Rectal smooth muscle tissue (tissue), 1 donor: Measurements from ENCODE around the gene DCTN4.

Source experiments
- H3K27ac ChIP-seq: one replicate; pipeline ENCODE4 v1.7.0; 2013; ENCODE audit warnings: low read depth, low read length, inconsistent platforms
- H3K27me3 ChIP-seq: one replicate; pipeline ENCODE4 v1.7.0; 2013; ENCODE audit warnings: low read length; ENCODE audit not compliant: control insufficient read depth, insufficient read depth
- H3K36me3 ChIP-seq: one replicate; pipeline ENCODE4 v1.7.0; 2013; ENCODE audit warnings: low read length; ENCODE audit not compliant: control insufficient read depth, insufficient read depth
- H3K4me1 ChIP-seq: one replicate; pipeline ENCODE4 v1.7.0; 2013; ENCODE audit warnings: low read length; ENCODE audit not compliant: control insufficient read depth, insufficient read depth
- H3K4me3 ChIP-seq: one replicate; pipeline ENCODE4 v1.7.0; 2013; ENCODE audit warnings: low read length
- H3K9ac ChIP-seq: one replicate; pipeline ENCODE4 v1.7.0; 2013; ENCODE audit warnings: low read length

DCTN4 gene

GRCh38 chr5:150703762-150704161, 55.1 kb downstream of the DCTN4 start:
- no peak overlapping the region for H3K9ac ChIP-seq
- peaks cover 3% of the 10 kb centered on the region for H3K36me3 ChIP-seq
- H3K4me3 ChIP-seq, result no peak overlapping the region
- H3K4me1 ChIP-seq, result peaks cover 9% of the 10 kb centered on the region
- no peak overlapping the region for H3K27ac ChIP-seq
- no peaks in the 10 kb centered on the region for H3K27me3 ChIP-seq

DNA sequence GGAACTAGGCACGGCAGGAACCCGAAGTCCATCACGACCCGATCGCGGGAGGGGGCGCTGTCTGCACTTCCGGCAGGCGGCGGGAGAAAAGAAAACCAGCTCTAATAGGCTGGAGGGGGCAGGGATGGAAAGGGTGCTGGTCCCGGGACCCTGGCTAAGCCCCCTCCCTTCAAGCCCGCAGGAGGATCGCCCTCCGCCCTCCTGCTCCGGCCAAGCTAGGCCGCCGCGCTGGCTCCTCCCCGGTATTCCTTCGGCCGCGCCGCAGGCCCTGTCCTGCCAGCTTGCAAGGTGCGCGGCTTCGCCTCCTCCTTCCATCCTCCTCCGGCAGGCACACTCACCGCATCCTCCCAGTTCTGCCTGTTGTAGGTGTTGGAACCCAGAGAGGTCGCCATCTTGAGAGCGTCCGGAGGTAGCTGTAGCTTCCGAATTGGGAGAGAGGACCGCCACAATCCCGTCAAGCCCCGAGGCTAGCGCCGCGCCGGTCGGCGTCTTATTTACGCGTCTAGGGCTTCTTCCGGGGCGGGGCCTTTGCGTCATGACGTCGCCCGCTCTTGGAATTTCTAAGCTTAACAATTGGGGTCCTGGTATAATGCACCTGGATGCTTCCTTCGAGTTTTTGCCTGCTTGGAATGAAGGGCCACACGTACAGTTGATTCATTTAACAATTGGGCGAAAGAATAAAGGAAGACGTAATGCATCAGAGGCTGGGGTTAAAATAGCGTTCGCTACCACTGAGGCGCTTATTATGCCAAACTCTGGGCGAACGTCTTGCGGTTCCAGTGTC, 58.0 kb downstream of the DCTN4 start, which contains the start of gene RBM22:
Gene RBM22 (minus strand): TSS at position 469 of the 784 bp plus-strand sequence. CDS start 77 bp downstream, at position 392.
- H3K36me3 ChIP-seq, result peaks cover 17% of the 10 kb centered on the region
- peak within 1 kb of the TSS; percentile 97 for H3K4me3 ChIP-seq
- peak within 1 kb of the TSS; percentile 95 for H3K27ac ChIP-seq
- no peaks in the 10 kb centered on the region for H3K27me3 ChIP-seq
- peaks cover 9% of the 10 kb centered on the region for H3K4me1 ChIP-seq
- H3K9ac ChIP-seq, result peak within 1 kb of the TSS; percentile 95

DNA sequence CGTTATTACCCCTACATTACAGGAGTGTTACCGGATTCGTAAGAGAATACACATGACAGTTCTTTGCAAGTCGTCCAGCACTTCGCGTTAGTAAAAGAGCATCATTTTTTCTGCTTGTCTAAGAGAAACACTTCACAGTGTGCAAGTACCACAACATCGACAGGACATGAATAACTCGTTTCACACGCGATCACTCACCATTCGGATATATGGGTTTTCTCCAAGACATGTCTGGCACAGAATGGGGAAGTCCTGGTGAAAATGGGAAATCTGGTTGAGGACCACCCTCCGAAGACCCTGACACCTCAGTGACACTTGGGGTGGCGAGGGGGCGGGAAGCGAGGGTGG, 58.6 kb downstream of the DCTN4 start:
- H3K4me3 ChIP-seq, result peak overlapping the region; percentile 97
- peak overlapping the region; percentile 95 for H3K27ac ChIP-seq
- H3K9ac ChIP-seq, result peak overlapping the region; percentile 95
- peaks cover 9% of the 10 kb centered on the region for H3K4me1 ChIP-seq
- H3K27me3 ChIP-seq, result no peaks in the 10 kb centered on the region
- peaks cover 23% of the 10 kb centered on the region for H3K36me3 ChIP-seq

- H3K36me3 ChIP-seq, result peaks cover 63% of the 10 kb centered on the region
- no peak overlapping the region for H3K27ac ChIP-seq
- no peak overlapping the region for H3K9ac ChIP-seq
- H3K4me3 ChIP-seq, result no peak overlapping the region
- peaks cover 4% of the 10 kb centered on the region for H3K4me1 ChIP-seq
- H3K27me3 ChIP-seq, result no peaks in the 10 kb centered on the region
Measured at GRCh38 chr5:150694612-150695011, 64.2 kb downstream of the DCTN4 start.

GRCh38 chr5:150692276-150692675, 66.5 kb downstream of the DCTN4 start:
- no peaks in the 10 kb centered on the region for H3K27me3 ChIP-seq
- no peak overlapping the region for H3K9ac ChIP-seq
- H3K4me3 ChIP-seq, result no peak overlapping the region
- peaks cover 59% of the 10 kb centered on the region for H3K36me3 ChIP-seq
- H3K27ac ChIP-seq, result no peak overlapping the region
- no peaks in the 10 kb centered on the region for H3K4me1 ChIP-seq

GRCh38 chr5:150690760-150691159, 68.1 kb downstream of the DCTN4 start:
- H3K27ac ChIP-seq, result no peak overlapping the region
- no peak overlapping the region for H3K4me3 ChIP-seq
- no peaks in the 10 kb centered on the region for H3K27me3 ChIP-seq
- H3K4me1 ChIP-seq, result no peaks in the 10 kb centered on the region
- H3K9ac ChIP-seq, result no peak overlapping the region
- peaks cover 46% of the 10 kb centered on the region for H3K36me3 ChIP-seq

DNA sequence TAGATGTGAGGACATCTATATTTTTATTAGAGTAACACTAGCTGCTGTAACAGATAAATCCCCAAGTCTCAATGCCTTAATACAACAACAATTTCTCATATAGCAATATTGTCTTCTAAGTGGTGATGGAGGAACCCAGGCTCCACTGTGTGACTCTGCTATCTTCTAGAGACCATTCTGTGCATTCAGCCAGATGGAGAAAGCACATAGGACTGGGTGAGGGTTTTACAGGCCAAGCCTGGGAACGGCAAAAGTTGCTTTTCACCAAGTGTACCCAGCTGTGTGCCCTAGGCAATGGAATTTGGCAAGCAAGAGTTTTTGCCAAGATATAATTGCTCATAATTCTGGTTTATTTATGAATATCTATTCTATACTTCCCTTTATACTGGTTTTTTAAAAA, 69.7 kb downstream of the DCTN4 start:
- no peaks in the 10 kb centered on the region for H3K4me1 ChIP-seq
- H3K9ac ChIP-seq, result no peak overlapping the region
- H3K36me3 ChIP-seq, result peaks cover 29% of the 10 kb centered on the region

DNA sequence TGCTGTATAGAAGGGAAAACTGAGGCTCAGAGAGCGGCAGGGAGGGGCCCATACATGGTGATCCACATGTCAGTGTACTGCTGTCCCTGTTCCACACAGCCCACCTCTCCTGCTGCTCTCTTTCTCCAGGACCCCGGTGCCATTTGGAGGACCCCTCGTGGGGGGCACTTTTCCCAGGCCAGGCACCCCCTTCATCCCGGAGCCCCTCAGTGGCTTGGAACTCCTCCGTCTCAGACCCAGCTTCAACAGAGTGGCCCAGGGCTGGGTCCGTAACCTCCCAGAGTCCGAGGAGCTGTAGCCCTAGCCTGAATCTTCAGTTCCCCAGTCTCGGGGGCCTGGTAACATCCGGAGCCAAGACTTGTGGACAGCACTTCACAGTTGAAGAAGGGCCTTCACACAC, 82.2 kb downstream of the DCTN4 start:
- Histone ChIP-seq H3K27me3 (peaks cover 3% of the 10 kb centered on the region), H3K36me3 (no peaks in the 10 kb centered on the region), H3K4me3 (no peak overlapping the region), H3K9ac (no peak overlapping the region), H3K27ac (no peak overlapping the region), H3K4me1 (peaks cover 3% of the 10 kb centered on the region)

More for the DNA sequence above, 69.7 kb downstream of the DCTN4 start:
- no peaks in the 10 kb centered on the region for H3K27me3 ChIP-seq
- no peak overlapping the region for H3K4me3 ChIP-seq
- no peak overlapping the region for H3K27ac ChIP-seq

DNA sequence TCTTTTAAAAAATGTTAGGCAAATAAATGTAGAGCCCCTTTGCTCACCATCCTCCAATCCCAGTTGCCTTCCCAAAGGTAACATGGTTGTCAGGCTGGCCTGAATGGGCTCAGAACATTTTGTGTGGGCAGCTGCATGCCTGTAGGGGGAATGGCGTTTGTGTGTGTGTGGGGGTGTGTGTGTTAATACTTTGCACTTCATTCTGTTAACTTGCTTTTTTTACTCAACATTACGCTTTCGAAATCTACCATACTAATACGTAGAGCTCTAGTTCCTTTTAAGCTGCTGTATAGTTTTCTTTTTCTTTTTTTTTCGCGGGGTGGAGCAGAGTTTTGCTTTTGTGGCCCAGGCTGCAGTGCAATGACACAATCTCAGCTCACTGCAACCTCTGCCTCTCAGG, 83.7 kb downstream of the DCTN4 start:
- no peak overlapping the region for H3K9ac ChIP-seq
- H3K4me1 ChIP-seq, result peaks cover 3% of the 10 kb centered on the region
- no peaks in the 10 kb centered on the region for H3K36me3 ChIP-seq
- peaks cover 3% of the 10 kb centered on the region for H3K27me3 ChIP-seq
- H3K4me3 ChIP-seq, result no peak overlapping the region
- no peak overlapping the region for H3K27ac ChIP-seq

DNA sequence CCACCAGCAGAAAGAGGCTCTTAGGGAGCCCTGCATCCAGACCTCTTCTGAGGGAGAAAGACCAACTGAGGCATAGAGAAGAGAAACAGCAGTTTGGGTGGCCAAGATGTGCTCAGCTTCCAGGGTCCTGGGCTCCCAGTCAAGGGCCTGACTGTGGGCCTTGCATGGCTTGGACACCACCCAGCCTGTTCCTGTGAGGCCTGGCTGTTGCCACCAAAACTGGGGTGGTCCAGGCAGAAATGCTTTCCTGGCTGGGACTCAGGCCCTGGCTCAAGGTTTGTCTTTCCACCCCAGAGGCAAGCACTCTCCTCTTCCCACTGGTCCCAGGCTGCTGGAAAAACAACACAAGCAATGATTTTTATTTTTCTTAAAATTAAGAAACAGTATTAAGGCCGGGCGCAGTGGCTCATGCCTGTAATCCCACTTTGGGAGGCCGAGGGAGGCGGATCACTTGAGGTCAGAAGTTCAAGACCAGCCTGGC, 84.4 kb downstream of the DCTN4 start:
- Histone ChIP-seq H3K4me3 (no peak overlapping the region), H3K27me3 (peaks cover 3% of the 10 kb centered on the region), H3K4me1 (peaks cover 3% of the 10 kb centered on the region), H3K36me3 (no peaks in the 10 kb centered on the region), H3K9ac (no peak overlapping the region), H3K27ac (no peak overlapping the region)

GRCh38 chr5:150672884-150673275, 85.9 kb downstream of the DCTN4 start:
- no peak overlapping the region for H3K9ac ChIP-seq
- H3K27ac ChIP-seq, result no peak overlapping the region
- H3K4me1 ChIP-seq, result peaks cover 3% of the 10 kb centered on the region
- peaks cover 3% of the 10 kb centered on the region for H3K27me3 ChIP-seq
- peak overlapping the region; percentile 74 for H3K4me3 ChIP-seq
- H3K36me3 ChIP-seq, result no peaks in the 10 kb centered on the region

- H3K4me1 ChIP-seq, result peaks cover 3% of the 10 kb centered on the region
- H3K27ac ChIP-seq, result no peak overlapping the region
- peaks cover 3% of the 10 kb centered on the region for H3K27me3 ChIP-seq
- no peak overlapping the region for H3K9ac ChIP-seq
- peak overlapping the region; percentile 74 for H3K4me3 ChIP-seq
- H3K36me3 ChIP-seq, result no peaks in the 10 kb centered on the region
Measured at GRCh38 chr5:150672237-150672883, 86.5 kb downstream of the DCTN4 start.
